Neural progenitor cell (in vitro differentiated cells): ENCODE data around the gene ARID5A. TPM values are rescaled to one million over a fixed set of nuclear protein-coding genes. Genes with fewer than 3 reads are reported as not detected.

Experiments
- DNase-seq: peaks from one replicate; pipeline ENCODE4 v3.0.0-alpha.2; 2016; ENCODE audit warnings: low spot score
- H2AFZ ChIP-seq: fragments of 200-600 bp; sonication (generic); replicated peaks from 2 replicates; pipeline ENCODE4 v1.6.1; 2016; ENCODE audit warnings: antibody characterized with exemption
- H3F3A ChIP-seq: fragments of 200-600 bp; sonication (generic); 2 replicates; pipeline ENCODE4 v1.6.1; 2016; ENCODE audit warnings: antibody characterized with exemption, low read depth
- H3K27ac ChIP-seq: fragments of 200-600 bp; sonication (generic); 2 replicates; pipeline ENCODE4 v1.5.1; 2016; ENCODE audit warnings: mild to moderate bottlenecking
- H3K27me3 ChIP-seq: fragments of 200-600 bp; sonication (generic); 2 replicates; pipeline ENCODE4 v1.6.1; 2016; ENCODE audit warnings: mild to moderate bottlenecking, moderate library complexity
- H3K36me3 ChIP-seq: fragments of 200-600 bp; sonication (generic); 2 replicates; pipeline ENCODE4 v1.5.1; 2016
- H3K4me1 ChIP-seq: fragments of 200-600 bp; sonication (generic); 2 replicates; pipeline ENCODE4 v1.6.1; 2016; ENCODE audit warnings: mixed run types
- H3K4me2 ChIP-seq: fragments of 200-600 bp; sonication (generic); 2 replicates; pipeline ENCODE4 v1.6.1; 2016
- H3K4me3 ChIP-seq: fragments of 200-600 bp; sonication (generic); 2 replicates; pipeline ENCODE4 v1.5.1; 2016
- H3K79me2 ChIP-seq: fragments of 200-600 bp; sonication (generic); 2 replicates; pipeline ENCODE4 v1.6.1; 2016; ENCODE audit warnings: low read depth
- H3K9ac ChIP-seq: fragments of 200-600 bp; sonication (generic); 2 replicates; pipeline ENCODE4 v1.6.1; 2016
- H3K9me3 ChIP-seq: fragments of 200-600 bp; sonication (generic); 2 replicates; pipeline ENCODE4 v1.5.1; 2016; ENCODE audit warnings: low read depth
- H4K20me1 ChIP-seq: fragments of 200-600 bp; sonication (generic); 2 replicates; pipeline ENCODE4 v1.6.1; 2016; ENCODE audit warnings: low read depth
- H3K27ac Mint-ChIP-seq: 3 replicates; pipeline ENCODE4 v1.8.0; 2021; ENCODE audit warnings: mixed read lengths
- H3K27me3 Mint-ChIP-seq: 2 replicates; pipeline ENCODE4 v1.8.0; 2022; ENCODE audit warnings: low read depth, mild to moderate bottlenecking, inconsistent platforms, moderate library complexity, mixed read lengths; ENCODE audit not compliant: insufficient read depth
- H3K36me3 Mint-ChIP-seq: 3 replicates; pipeline ENCODE4 v1.8.0; 2021; ENCODE audit warnings: mixed read lengths
- H3K4me1 Mint-ChIP-seq: 3 replicates; pipeline ENCODE4 v1.8.0; 2021; ENCODE audit warnings: mixed read lengths
- H3K4me3 Mint-ChIP-seq: 3 replicates; pipeline ENCODE4 v1.8.0; 2021; ENCODE audit warnings: mild to moderate bottlenecking, moderate library complexity, mixed read lengths
- H3K9me3 Mint-ChIP-seq: 3 replicates; pipeline ENCODE4 v1.8.0; 2020; ENCODE audit warnings: mixed read lengths
- EZH2 ChIP-seq: fragments of 200-600 bp; sonication (generic); IDR thresholded peaks from 2 replicates; pipeline ENCODE4 v1.6.1; 2017; ENCODE audit warnings: antibody characterized with exemption, mild to moderate bottlenecking, moderate library complexity
- EZH2phosphoT487 ChIP-seq: fragments of 200-600 bp; sonication (generic); IDR thresholded peaks from 2 replicates; pipeline ENCODE4 v1.6.1; 2017; ENCODE audit warnings: antibody characterized with exemption
- total RNA-seq: library from RNA; depleted of rRNA; stranded (reverse); fragments of >200 nt; gene quantifications from 2 replicates; pipeline ENCODE4 v1.2.3, GENCODE V29; 2015; ENCODE audit warnings: low replicate concordance
- TF ChIP-seq, protein P1 (sequence below): fragments of 200-600 bp; sonication (generic); IDR thresholded peaks from 2 replicates; pipeline ENCODE4 v1.5.1; 2017; ENCODE audit warnings: antibody characterized with exemption, mild to moderate bottlenecking

Gene ARID5A
- total RNA-seq, 1 donor from 2014 or later = 0.75 TPM

DNA sequence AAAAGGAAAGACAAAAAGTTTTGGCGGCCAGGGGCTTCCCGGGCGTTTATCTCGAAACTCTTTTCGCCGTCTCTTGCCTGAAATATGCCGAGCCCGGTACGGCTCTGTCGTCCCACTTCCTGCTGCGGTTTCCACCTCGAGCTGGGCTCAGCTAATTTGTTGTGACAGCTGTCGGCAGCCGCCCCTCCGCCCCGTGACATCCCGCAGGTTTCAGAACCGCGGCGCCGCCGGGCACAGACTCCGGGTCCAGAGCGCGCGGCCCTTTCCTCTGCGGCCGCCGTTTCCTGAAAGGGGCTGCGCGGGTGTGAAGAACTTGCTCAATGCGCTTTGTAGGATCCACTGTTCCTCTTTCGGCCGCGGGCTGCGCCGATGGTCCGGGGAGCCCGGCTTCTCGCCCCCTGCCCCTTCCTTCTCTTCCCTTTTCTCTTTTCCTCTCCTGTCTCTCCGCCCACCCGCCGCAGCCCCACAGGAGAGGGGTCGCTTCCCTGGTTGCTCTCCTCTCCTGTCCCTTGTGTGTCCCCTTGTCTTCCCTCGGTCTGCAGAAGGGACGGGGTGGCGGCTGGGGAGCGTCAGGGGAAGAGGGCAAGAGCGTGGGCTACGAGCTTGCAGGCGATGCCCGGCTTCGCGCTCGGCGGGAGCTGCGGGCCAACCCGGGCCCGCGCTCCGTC is 648 bp downstream of the ARID5A start:
- peaks cover 57% of the 10 kb centered on the region for H3K27me3 ChIP-seq
- peaks cover 26% of the 10 kb centered on the region for H4K20me1 ChIP-seq
- Mint-ChIP-seq H3K27ac (no peak overlapping the region), H3K4me1 (peaks cover 27% of the 10 kb centered on the region), H3K4me3 (peak overlapping the region; percentile 92), H3K27me3 (peaks cover 9% of the 10 kb centered on the region), H3K9me3 (no peaks in the 10 kb centered on the region), H3K36me3 (no peaks in the 10 kb centered on the region)
- H3K79me2 ChIP-seq = no peaks in the 10 kb centered on the region
- H3K9ac ChIP-seq = no peak overlapping the region
- peak overlapping the region; percentile 94 for H3K4me2 ChIP-seq
- peak; percentile 88 for TF ChIP-seq EZH2phosphoT487
- TF ChIP-seq, protein P1, sequence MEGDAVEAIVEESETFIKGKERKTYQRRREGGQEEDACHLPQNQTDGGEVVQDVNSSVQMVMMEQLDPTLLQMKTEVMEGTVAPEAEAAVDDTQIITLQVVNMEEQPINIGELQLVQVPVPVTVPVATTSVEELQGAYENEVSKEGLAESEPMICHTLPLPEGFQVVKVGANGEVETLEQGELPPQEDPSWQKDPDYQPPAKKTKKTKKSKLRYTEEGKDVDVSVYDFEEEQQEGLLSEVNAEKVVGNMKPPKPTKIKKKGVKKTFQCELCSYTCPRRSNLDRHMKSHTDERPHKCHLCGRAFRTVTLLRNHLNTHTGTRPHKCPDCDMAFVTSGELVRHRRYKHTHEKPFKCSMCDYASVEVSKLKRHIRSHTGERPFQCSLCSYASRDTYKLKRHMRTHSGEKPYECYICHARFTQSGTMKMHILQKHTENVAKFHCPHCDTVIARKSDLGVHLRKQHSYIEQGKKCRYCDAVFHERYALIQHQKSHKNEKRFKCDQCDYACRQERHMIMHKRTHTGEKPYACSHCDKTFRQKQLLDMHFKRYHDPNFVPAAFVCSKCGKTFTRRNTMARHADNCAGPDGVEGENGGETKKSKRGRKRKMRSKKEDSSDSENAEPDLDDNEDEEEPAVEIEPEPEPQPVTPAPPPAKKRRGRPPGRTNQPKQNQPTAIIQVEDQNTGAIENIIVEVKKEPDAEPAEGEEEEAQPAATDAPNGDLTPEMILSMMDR = no peak
- TF ChIP-seq EZH2 = peak; percentile 96
- peak; percentile 73 for DNase-seq
- peaks cover 31% of the 10 kb centered on the region for H3F3A ChIP-seq
- H3K4me3 ChIP-seq = peak overlapping the region; percentile 74
- no peaks in the 10 kb centered on the region for H3K36me3 ChIP-seq
- H3K4me1 ChIP-seq = peaks cover 28% of the 10 kb centered on the region
- peak overlapping the region; percentile 82 for H2AFZ ChIP-seq
- H3K27ac ChIP-seq = no peak overlapping the region
- H3K9me3 ChIP-seq = no peaks in the 10 kb centered on the region

DNA sequence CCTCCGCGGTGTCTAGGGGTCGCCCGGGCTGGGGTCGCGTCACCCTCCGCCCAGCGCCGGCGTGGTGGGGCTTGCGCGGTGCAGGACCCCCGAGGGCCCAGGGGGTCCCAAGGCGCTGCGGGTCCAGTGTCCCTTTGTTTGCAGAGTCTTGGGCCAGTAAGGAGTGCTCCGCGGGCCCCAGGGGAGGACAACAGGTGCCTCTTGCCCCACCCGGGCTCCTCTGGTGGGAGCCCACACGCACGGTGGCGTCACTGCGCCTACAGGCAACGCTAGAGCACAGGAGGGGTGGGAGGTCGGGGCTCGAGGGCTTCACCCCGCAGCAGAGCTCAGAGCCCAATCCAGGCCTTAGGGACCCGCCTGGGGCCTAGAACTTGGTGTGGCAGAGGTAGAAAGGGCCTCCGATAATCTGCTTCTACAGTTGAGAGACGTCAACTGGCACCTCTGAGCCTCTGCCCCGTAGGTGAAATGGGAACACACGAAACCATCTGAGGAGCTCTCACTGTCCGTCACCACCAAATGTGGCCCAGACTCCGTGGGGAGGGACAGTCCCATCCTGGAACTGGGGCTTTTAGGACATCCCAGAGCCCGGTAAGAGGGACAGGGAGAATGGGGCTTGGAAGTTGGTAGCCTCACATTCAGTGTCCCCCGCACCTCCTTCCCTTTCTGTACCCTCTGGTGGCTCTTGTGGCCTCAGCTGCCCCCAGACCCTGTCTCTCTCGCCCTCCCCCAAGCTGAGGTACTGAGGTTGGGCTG is 1.4 kb downstream of the ARID5A start:
- H3K4me1 ChIP-seq = peaks cover 30% of the 10 kb centered on the region
- H3K27me3 ChIP-seq = peaks cover 61% of the 10 kb centered on the region
- H3F3A ChIP-seq = peaks cover 31% of the 10 kb centered on the region
- peaks cover 21% of the 10 kb centered on the region for H3K4me1 Mint-ChIP-seq
- H3K27ac ChIP-seq = no peak overlapping the region
- H3K36me3 ChIP-seq = no peaks in the 10 kb centered on the region
- H2AFZ ChIP-seq = peak overlapping the region; percentile 82
- H3K9me3 ChIP-seq = no peaks in the 10 kb centered on the region
- H3K9me3 Mint-ChIP-seq = no peaks in the 10 kb centered on the region
- DNase-seq = peak; percentile 49
- H3K4me2 ChIP-seq = peak overlapping the region; percentile 94
- H3K27me3 Mint-ChIP-seq = peaks cover 9% of the 10 kb centered on the region
- no peaks in the 10 kb centered on the region for H3K36me3 Mint-ChIP-seq
- peak overlapping the region; percentile 25 for H3K27ac Mint-ChIP-seq
- no peaks in the 10 kb centered on the region for H3K79me2 ChIP-seq
- peaks cover 26% of the 10 kb centered on the region for H4K20me1 ChIP-seq
- no peak overlapping the region for H3K9ac ChIP-seq
- TF ChIP-seq, protein P1 = no peak
- TF ChIP-seq EZH2 = peak; percentile 93
- TF ChIP-seq EZH2phosphoT487 = peak; percentile 67
- peak overlapping the region; percentile 74 for H3K4me3 ChIP-seq
- H3K4me3 Mint-ChIP-seq = peak overlapping the region; percentile 92

DNA sequence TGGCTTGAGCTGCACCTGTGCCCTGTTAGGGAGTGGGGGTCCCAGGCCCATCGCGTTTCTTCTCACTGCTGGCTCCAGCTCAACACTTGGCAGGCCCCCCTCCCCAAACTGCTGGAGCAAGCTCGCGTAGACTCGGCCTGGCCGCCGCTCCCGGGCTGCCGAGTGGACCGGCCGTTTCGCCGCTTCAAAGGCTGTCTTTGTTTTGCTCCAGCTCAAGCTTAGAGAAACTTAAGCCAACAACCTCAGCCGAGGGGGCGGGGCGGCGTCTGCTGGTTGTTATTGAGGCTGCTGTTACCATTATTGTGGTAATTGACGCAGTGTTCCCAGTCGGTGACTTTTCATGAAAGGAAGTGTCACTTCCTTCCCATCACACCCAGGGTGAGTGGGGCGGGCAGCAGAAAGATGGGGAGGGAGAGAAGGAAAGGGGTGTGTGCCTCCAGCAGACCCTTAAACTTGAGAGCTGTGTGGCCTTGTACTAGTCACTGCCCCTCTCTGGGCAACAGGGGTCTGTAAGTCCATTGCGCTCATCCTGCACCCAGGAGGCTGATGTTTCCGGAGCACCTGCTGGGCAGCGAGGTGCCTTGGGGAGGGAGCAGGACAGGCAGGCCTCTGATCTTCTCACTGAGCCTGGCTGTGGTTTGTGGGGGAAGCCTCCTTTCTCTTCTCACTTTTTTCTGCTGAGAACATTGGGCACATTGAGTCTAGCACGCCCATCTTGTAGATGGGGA is 2.1 kb downstream of the ARID5A start:
- no peak for TF ChIP-seq EZH2phosphoT487
- TF ChIP-seq, protein P1 = no peak
- no peak for TF ChIP-seq EZH2
- Histone ChIP-seq H3K36me3 (no peaks in the 10 kb centered on the region), H3K9me3 (no peaks in the 10 kb centered on the region), H3K27ac (no peak overlapping the region), H2AFZ (no peak overlapping the region), H3K4me1 (peaks cover 30% of the 10 kb centered on the region), H3F3A (peaks cover 31% of the 10 kb centered on the region), H3K4me3 (peak overlapping the region; percentile 74), H3K79me2 (no peaks in the 10 kb centered on the region), H3K4me2 (peak overlapping the region; percentile 94), H3K27me3 (peaks cover 61% of the 10 kb centered on the region), H4K20me1 (peaks cover 26% of the 10 kb centered on the region), H3K9ac (no peak overlapping the region)
- Mint-ChIP-seq H3K9me3 (no peaks in the 10 kb centered on the region), H3K27me3 (peaks cover 9% of the 10 kb centered on the region), H3K36me3 (peaks cover 4% of the 10 kb centered on the region), H3K4me1 (peaks cover 21% of the 10 kb centered on the region), H3K27ac (peak overlapping the region; percentile 25), H3K4me3 (peak overlapping the region; percentile 92)
- peak; percentile 95 for DNase-seq
